Vagina (tissue), 2 donors: ENCODE results near the gene PRR30.

ENCODE experiments used
- CTCF ChIP-seq, 3 experiments: fragments of 450-650 bp in 2 of 3; fragments of 200-600 bp in 1 of 3; sonication (generic) in 1 of 3; IDR thresholded peaks; one replicate each; pipeline ENCODE4 v1.5.1; 2017 to 2019; ENCODE audit warnings: antibody characterized with exemption in 3 of 3, mild to moderate bottlenecking in 2 of 3, moderate library complexity in 2 of 3
- POLR2A ChIP-seq, 2 donors: fragments of 450-650 bp; IDR thresholded peaks; one replicate each; pipeline ENCODE4 v1.6.1; 2017; ENCODE audit warnings: antibody characterized with exemption in 2 of 2, mild to moderate bottlenecking in 2 of 2, moderate library complexity in 2 of 2

GRCh38 chr2:27154488-27154887 lies 15.3 kb upstream of the PRR30 start:
- TF ChIP-seq CTCF (IDR thresholded peaks at IDR 0.05) = no peak
- TF ChIP-seq POLR2A (IDR thresholded peaks at IDR 0.05) = no peak
